HG03103 (cell line): ENCODE data around the gene THSD7A.

Source experiments
- ATAC-seq: cut with Tn5 transposase; IDR thresholded peaks from one replicate; pipeline ENCODE4 v1.9.1; 2021; ENCODE audit warnings: low read depth; ENCODE audit not compliant: unreplicated experiment

Gene THSD7A

GRCh38 chr7:11707606-11708193 is 124.3 kb downstream of the THSD7A start:
- ATAC-seq = no peak

DNA sequence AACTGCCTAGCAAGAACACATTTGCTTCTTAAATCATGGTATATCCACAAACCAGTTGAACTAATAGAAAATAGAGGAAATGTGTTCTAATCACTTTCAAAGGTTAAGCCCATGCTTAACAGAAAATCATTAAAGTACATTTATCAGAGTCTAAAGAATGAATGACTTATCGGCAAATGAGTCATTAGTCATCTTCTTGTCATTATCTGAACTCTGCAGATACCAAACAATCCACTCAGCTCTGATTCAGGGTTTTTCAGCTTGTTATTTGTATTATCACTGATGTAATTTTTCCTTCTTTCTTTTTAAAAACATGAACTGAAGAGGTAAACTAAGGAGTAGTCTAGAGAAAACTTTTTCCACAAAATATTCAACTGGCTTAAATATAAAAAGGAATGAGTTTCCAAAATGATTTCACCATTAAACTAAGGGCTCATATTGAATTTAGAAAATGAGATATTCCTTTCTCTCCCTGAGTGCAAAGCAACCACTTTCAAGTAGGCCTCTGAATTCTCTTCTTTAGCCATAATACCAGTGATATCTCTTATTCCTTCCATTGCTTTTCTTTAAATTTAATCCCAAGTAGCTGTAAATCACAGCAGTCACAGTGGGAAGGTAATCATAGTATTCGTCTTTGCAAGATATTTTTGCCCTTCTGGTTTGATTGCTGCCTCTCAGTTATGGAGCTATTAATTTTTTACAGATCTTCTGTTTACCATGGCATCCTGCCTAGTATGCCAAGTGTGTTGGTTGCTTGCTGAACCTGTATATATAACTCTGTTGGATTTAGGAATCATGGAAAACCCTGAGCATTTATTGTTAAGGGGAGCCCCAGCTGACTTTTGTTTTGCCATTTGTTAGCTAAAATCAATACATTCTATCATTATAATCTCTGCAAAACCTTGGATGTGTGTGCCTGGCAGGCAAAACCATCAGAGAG is 125.1 kb downstream of the THSD7A start:
- ATAC-seq = no peak

DNA sequence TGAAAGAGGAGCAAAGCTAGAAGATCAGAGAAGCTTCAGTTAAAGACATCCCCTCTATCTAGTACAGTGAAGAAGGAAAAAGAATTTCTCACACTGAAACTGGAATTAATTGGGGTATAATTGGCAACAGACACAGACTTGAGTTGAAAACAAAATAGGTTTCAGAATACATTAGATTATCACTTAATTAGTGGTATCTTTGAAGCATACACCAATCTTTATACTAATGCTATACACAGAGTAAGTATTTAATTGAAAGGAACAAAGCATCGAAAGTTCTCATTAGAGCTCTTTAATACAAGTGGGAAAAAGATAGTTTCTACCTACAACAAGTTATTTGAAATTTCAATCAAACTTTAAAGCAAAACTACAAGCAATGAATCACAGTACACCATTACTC is 128.2 kb downstream of the THSD7A start:
- ATAC-seq = no peak

DNA sequence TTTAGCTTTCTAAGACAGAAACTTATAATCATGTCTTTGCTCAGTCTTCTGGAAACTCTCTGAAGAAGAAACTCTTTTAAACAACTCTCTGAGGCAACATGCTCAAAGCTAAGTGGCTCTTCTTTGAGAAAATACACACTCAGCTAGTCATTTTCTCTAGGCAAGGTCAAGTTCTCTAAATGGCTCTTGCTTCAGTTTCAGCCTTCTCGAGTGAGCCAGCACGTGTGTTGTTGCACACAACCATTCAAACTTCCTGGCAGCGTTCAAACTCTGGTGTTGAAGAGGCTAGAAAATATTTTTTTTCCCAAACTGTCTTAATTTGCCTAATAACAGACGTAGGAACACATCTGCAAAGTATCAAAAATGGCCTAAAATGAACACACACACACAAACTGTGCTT is 129.1 kb downstream of the THSD7A start:
- ATAC-seq = no peak

DNA sequence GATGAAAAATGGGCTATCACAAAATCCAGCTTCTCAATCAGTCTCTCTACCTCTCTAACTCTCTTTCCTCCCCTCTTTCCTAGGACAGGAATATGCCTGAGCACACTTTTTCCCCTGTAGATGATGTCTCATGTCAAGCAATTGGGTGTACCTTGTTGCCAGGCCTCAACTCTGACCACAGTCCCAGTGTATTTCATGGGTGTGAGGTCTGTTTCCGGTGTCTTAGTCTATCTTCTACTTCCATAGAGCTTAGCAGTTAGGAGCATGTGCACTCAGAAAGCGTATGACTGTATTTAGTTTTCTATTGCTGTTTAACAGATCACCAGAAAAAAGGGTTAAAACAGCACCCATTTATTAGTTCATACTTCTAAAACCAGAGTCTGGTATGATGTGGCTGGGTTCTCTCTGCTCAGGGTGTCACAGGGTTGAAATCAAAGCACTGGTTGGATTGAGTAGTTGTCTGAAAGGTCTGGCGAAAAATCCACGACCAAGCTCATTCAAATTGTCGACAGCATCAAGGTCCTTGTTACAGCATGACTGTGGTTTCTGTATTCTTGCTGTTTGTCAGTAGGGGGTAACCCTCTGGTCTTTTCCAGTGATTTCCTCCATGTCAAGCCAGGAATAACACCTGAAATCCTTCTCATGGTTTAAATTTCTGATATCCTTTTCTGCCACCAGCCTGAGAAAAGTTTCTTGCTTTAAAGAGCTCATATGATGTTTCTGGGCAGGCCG is 130.0 kb downstream of the THSD7A start:
- ATAC-seq = no peak

DNA sequence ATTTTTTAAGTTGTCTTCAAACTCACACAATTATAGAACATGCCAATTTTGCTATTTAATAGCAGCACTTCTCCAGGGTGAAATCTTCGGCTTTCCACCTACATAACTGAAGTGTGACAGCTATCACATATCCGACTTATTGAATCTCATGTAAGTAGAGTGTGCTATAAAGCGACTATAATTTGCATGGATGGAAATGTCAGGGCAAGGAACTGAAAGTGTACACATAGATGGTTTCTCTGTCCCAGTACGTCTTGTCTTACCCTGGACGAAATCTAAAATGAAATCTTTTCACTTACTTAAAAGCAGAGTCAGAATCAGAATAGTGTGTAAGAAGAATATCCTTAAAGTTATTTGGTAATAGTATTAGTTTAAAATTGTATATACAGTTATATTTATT is 132.3 kb downstream of the THSD7A start:
- ATAC-seq = no peak

DNA sequence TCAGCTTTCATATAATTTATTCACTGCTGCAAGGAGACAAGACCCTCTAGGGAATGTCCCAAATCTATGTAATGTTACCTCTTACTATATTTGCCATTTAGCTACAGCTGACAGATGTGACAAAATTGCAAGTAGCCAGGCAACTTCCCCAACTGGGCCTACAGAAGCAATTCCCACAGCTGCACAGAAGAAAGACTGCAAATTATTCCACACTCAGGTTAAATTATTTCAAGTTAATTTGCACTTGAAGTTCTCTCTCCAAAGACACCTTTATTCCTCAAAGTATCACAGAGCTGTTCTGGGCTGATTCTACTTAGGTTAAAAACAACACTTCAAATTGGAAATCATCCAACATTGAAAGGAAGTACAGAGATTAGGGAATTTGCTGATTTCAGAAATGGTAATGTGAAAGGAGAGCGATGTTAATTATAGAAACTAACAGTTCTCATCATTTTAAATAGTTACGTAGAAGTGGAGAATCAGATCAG is 133.6 kb downstream of the THSD7A start:
- no peak for ATAC-seq

DNA sequence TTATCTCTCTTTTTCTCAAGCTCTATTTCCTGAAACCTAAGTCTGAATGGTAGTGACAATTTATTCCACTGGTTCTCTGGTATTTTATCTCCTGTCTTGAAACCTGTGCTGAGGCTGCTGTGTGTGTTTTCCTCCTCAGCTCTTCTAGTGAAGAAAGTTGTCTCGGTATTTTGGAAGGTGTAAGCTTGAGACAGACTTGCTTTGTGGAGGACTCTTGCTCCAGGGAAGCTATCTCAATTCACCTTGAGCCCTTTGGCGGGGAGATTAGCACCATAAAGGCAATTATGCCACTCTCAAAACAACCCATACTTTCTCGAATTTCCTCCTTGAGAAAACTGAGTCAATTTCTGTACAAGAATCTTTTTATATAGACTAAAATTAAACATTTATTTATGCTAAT is 141.6 kb downstream of the THSD7A start:
- ATAC-seq = no peak

- no peak for ATAC-seq
These were observed 142.9 kb downstream of the THSD7A start for GRCh38 chr7:11689096-11689495.

- no peak for ATAC-seq
These were observed 150.5 kb downstream of the THSD7A start for GRCh38 chr7:11681461-11681860.

DNA sequence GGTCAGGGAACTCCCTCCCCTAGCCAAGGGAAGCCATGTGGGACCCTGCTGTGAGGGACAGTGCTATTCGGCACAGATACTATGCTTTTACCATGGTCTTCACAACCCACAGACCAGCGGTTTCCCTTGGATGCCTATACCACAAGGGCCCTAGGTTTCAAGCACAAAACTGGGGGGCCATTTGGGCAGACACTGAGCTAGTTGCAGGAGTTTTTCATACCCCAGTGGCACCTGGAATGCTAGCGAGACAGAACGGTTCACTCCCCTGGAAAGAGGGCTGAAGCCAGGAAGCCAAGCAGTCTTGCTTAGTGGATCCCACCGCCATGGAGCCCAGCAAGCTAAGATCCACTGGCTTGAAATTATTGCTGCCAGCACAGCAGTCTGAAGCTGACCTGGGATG is 156.8 kb downstream of the THSD7A start:
- ATAC-seq = no peak

- ATAC-seq = no peak
These were observed 163.3 kb downstream of the THSD7A start for GRCh38 chr7:11668727-11669126.

- ATAC-seq = no peak
These were observed 164.2 kb downstream of the THSD7A start for GRCh38 chr7:11667810-11668185.

DNA sequence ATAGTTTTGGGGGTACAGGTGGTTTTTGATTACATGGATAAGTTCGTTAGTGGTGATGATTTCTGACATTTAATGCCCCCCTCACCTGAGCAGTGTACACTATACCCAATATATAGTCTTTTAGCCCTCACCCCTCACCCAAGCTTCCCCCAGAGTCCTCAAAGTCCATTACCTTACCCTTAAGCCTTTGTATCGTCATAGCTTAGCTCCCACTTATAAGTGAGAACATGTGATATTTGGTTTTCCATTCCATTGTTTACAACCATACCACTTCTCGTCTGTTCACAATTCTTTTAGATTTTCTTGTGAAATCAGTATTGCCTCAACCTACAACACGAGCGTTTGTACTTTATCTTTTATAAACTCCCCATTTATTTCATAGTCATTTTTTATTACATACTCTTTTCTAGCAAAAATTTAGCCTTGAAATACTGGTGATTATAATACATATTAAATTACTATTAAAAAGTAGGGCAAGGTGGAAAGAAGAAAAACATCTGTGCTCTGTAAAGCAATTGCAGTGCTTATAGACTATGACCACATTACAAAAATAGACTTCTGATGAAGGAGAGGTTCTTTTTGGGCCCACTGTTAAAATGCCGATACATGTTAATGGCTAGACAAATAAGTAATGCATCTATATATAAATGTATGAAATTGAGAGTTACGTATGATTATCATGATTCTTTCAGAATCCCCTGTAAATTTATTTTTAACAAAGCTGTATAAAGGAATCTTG is 164.8 kb downstream of the THSD7A start:
- ATAC-seq = no peak

- ATAC-seq = no peak
These were observed 166.6 kb downstream of the THSD7A start for GRCh38 chr7:11665357-11665756.

GRCh38 chr7:11655642-11656041 is 176.4 kb downstream of the THSD7A start:
- ATAC-seq = no peak

DNA sequence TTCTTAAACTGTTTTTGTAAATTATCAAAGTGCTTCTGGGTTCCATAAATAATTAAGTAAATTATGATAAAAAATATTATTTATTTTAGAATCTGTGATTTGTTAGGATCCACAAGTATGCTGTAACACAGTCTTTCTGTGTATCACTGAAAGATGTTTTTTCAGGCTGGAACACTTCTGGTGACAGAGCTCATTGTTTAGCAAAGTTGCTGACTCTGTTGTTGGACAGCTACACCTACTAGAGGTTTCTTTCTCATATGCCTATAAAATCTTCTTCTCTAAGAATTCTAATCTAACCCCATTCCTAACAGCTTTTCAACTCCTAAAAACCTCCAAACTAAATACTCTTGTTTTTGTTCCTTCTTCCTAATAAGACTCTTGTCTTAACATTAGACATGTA is 176.8 kb downstream of the THSD7A start:
- no peak for ATAC-seq

DNA sequence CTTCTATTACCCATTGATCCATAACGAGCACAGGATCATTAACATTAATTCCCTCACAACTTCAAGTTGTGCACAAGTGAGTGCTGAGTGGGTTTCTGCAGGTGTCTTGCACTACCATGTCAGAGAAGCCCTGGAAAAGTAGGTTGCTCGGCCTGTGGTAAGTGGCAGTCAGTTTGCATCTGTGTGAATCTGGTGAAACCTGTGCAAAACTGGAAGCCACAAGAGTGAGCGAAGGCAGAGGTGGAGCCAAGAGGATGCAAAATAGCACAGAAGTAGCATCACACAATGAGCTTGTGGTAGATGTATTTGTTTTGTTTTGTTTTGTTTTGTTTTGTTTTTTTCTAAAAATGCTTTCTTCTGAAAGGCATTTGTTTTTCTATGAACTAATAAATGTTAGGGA is 181.5 kb downstream of the THSD7A start:
- ATAC-seq = no peak

DNA sequence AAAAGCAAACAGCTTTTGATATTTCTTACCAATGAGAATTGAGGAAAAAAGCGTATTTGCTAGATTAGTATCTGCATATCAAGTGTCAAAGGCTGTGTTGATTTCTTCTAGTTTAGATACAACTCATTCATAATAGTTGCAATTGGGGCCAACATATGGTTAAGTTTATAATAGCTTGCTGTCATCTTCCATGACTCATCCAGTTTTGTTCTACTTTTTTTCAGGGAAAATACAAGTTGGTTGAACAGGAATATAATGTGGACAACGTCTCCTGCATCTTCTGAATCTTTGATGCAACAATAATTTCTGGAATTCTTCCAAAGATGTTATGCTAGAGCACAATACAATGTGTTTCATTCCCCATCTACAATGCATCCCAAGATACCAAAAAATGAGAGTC is 182.0 kb downstream of the THSD7A start:
- ATAC-seq = no peak

DNA sequence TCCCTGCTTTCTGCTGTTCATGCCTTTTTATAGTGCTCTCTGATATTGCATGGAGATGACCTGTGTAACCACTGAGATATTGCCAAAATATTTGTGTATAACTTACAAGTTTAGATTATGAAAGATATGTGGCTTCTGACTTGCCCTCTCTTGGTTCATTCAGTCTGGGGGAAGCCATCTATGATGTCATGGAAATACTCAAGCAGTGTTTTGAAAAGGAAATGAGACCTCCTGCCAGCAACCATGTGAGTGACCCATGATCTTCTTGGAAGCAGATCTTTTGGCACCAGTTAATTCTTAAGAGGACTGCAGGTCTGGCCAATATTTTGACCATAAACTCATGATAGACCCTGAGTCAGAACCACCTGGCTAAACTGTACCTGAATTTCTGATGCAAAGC is 183.0 kb downstream of the THSD7A start:
- no peak for ATAC-seq

GRCh38 chr7:11648101-11648500 is 183.9 kb downstream of the THSD7A start:
- no peak for ATAC-seq
